Heart right ventricle (tissue), 16 donors: Measurements from ENCODE around the gene DISC1. TPM values are rescaled to one million over a fixed set of nuclear protein-coding genes. Genes with fewer than 3 reads are reported as not detected.

Source experiments
- ATAC-seq, 8 donors: fragments of 200-7000 bp; cut with Tn5 transposase; one replicate each; pipeline ENCODE4 v1.9.1; 2020; ENCODE audit warnings: mild to moderate bottlenecking in 8 of 8, moderate library complexity in 8 of 8, moderate number of reproducible peaks in 1 of 8
- DNase-seq, 2 donors: peaks; one replicate each; pipeline ENCODE4 v3.0.0-alpha.2; 2020
- H3K27ac ChIP-seq, 10 donors: fragments of 200-600 bp; sonication (generic) in 2 of 10; one replicate each; pipeline versions ENCODE4 v1.5.0 to v1.8.0; 2020 to 2022; ENCODE audit warnings: mild to moderate bottlenecking in 3 of 10
- H3K27me3 ChIP-seq, 7 donors: fragments of 200-600 bp; one replicate each; pipeline ENCODE4 v1.8.0; 2021 to 2022; ENCODE audit warnings: mild to moderate bottlenecking in 2 of 7
- H3K36me3 ChIP-seq, 9 donors: fragments of 200-600 bp; sonication (generic) in 1 of 9; one replicate each; pipeline versions ENCODE4 v1.5.0 to v1.8.0; 2020 to 2022; ENCODE audit warnings: mild to moderate bottlenecking in 2 of 9
- H3K4me1 ChIP-seq, 9 donors: fragments of 200-600 bp; sonication (generic) in 1 of 9; one replicate each; pipeline versions ENCODE4 v1.5.0 to v1.8.0; 2020 to 2022; ENCODE audit warnings: mild to moderate bottlenecking in 4 of 9
- H3K4me3 ChIP-seq, 10 donors: fragments of 200-600 bp; sonication (generic) in 2 of 10; one replicate each; pipeline versions ENCODE4 v1.5.0 to v1.8.0; 2020 to 2022; ENCODE audit warnings: mild to moderate bottlenecking in 7 of 10, moderate library complexity in 2 of 10
- H3K9me3 ChIP-seq, 11 donors: fragments of 200-600 bp in 10 of 11; sonication (generic) in 2 of 11; one replicate each; pipeline versions ENCODE4 v1.5.0 to v1.8.0; 2013 to 2022; ENCODE audit warnings: mild to moderate bottlenecking in 2 of 11, control low read depth in 1 of 11, moderate library complexity in 1 of 11
- WGBS, 2 donors: extraction: QIAGEN DNeasy Blood & Tissue Kit; methylation state at CpG; one replicate each; pipeline ENCODE4 v1.1.7; 2013; ENCODE audit warnings: inconsistent platforms in 1 of 2; 5-methylcytosine and 5-hydroxymethylcytosine counted together
- intact Hi-C, 10 donors: fragments of 100-400 bp; cut with DNase I; formaldehyde crosslinking; loops; one replicate each; pipeline versions ENCODE4 v1.11.1 to v1.14.2; 2022
- polyA plus RNA-seq, 2 donors: library from polyadenylated mRNA; stranded (reverse); fragments of 200-250 nt; gene quantifications; one replicate each; pipeline ENCODE4 v1.2.3, GENCODE V29; 2013
- total RNA-seq, 10 donors: library from RNA; stranded (reverse); fragmentation: NEBNext Ultra II Directional in 3 of 10; extraction: Animal tissue kit (Norgen Biotek cat#: 25700) in 3 of 10; gene quantifications; one replicate each; pipeline versions ENCODE4 v1.2.1 to v1.2.4, GENCODE V29; 2021 to 2023
- TF ChIP-seq, protein P1 (sequence below), 9 donors: fragments of 200-600 bp; sonication (generic) in 2 of 9; IDR thresholded peaks; one replicate each; pipeline versions ENCODE4 v1.5.0 to v1.8.0; 2021 to 2022; ENCODE audit warnings: antibody characterized with exemption in 9 of 9, mild to moderate bottlenecking in 5 of 9, moderate library complexity in 1 of 9
- donor health status: Arrhythmogenic right ventricular cardiomyopathy.
- donor health status: ischemic (EF 13 %, LVEDD 7.1; RV severe dilation, severe dysfunction).
- donor health status: healthy with polysubstance abuse.
- donor health status: DM: no; HTN: yes; CAD: no.
- donor health status: DM: no; HTN: no; CAD: no.
- donor health status: ischemic (EF 25% LVEDD 6.9; RV normal size, moderate dysfunction).
- donor health status: ischemic (EF 25% LVEDD 5.7; RV mildly dilated, moderate dysfunction).
- donor health status: healthy.
- donor health status: DM: yes; HTN: yes; CAD: no.
- donor health status: Ischemic cardiomyopathy.
- donor health status: ischemic (EF 35%, LVEDD 5.7; RV mildly dilated, moderate dysfunction).
- donor health status: nonischemic (EF 11% LVEDD 7.7; RV severe dilation, severe dysfunction).
- donor health status: DM: yes; HTN: yes; CAD: no.
- donor health status: PGD.
- donor health status: ischemic (EF 29% LVEDD 5.4; RV normal size, mild dysfunction).
- donor health status: nonischemic (EF 23%, LVEDD 6.1; RV moderate dilation, normal function).

The DISC1 gene
- total and polyA plus RNA-seq, 12 donors, result 1.4 to 6.4 (median 4.0) TPM

DNA sequence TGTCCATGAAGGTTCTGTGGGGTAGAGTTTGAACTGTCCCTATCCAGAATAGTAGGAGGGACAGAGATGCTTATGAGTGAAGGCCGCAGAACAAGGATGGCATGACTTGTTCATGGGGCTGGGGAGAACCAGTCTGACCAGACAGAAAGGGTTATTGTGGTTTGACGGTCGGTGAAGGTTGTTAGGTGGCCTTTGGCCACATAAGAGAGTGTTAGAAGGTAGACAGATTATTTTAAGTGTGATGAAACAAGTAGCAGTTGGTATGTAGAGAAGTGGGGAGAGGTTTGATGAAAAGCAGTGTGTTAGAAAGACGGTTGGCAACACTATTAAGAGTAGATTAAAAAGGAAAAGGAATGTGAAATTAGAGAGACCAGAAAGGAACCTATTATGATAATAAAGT is 355.1 kb downstream of the DISC1 start:
- TF ChIP-seq, protein P1, sequence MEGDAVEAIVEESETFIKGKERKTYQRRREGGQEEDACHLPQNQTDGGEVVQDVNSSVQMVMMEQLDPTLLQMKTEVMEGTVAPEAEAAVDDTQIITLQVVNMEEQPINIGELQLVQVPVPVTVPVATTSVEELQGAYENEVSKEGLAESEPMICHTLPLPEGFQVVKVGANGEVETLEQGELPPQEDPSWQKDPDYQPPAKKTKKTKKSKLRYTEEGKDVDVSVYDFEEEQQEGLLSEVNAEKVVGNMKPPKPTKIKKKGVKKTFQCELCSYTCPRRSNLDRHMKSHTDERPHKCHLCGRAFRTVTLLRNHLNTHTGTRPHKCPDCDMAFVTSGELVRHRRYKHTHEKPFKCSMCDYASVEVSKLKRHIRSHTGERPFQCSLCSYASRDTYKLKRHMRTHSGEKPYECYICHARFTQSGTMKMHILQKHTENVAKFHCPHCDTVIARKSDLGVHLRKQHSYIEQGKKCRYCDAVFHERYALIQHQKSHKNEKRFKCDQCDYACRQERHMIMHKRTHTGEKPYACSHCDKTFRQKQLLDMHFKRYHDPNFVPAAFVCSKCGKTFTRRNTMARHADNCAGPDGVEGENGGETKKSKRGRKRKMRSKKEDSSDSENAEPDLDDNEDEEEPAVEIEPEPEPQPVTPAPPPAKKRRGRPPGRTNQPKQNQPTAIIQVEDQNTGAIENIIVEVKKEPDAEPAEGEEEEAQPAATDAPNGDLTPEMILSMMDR (IDR thresholded peaks at IDR 0.05), result no peak
- Histone ChIP-seq H3K4me1 (peaks cover 0 to 5% (median 0%) of the 10 kb centered on the region in 9 donors), H3K4me3 (no peak overlapping the region), H3K36me3 (no peaks in the 10 kb centered on the region), H3K27me3 (no peaks in the 10 kb centered on the region), H3K27ac (no peak overlapping the region), H3K9me3 (peaks cover 0 to 11% (median 0%) of the 10 kb centered on the region in 11 donors)
- intact Hi-C loops, result loop anchor here in 1 of 10 donors (10.0 kb wide), 1 partner anchor 47 kb away; no protein-coding TSS in a partner anchor
- 57 to 67% methylated on average over 4 of the region's 4 CpGs for WGBS, 2 donors
- ATAC-seq, result no peak
- DNase-seq, result no peak

DNA sequence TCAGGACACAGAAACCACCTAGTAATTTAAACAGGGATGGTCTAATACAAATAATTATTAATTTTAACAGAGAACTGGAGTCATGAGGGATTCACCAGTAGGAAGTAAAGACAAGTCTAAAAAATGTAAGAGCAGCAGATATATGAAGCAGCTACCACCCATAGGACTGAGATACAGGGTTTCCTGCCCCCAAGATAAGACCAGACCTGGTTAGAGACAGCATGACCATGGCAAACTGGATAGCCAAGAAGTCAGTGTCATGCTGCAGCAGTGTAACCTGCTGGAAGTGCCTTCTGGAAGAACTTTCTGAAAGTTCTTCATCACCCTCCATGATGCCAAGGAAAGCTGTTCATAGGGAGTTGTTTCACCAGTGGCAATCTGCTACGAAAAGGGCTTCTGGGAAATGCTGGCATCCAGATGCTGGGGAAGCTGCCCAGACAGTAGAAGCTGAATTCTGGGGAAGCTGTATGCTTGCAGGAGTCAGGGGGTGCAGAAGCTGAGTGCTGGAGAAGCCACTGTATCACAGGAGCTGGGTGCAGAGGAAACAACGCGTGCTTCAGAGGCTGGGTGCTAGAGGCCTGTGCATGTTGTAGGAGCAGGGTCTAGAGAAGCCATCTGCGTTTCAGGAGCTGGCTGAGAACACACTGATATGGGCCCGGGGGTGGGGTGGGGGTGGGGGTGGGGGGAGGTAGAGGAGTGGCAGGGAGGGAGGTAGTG is 356.4 kb downstream of the DISC1 start:
- Histone ChIP-seq H3K4me1 (peaks cover 0 to 6% (median 0%) of the 10 kb centered on the region in 9 donors), H3K9me3 (no peaks in the 10 kb centered on the region), H3K4me3 (no peak overlapping the region), H3K27me3 (no peaks in the 10 kb centered on the region), H3K36me3 (no peaks in the 10 kb centered on the region), H3K27ac (no peak overlapping the region)
- TF ChIP-seq, protein P1 (IDR thresholded peaks at IDR 0.05), result no peak
- intact Hi-C loops, result loop anchor here in 1 of 10 donors (10.0 kb wide), 1 partner anchor 48 kb away; no protein-coding TSS in a partner anchor
- no peak for DNase-seq
- 80 to 81% methylated on average over 5 of the region's 5 CpGs for WGBS, 2 donors
- ATAC-seq, result no peak

DNA sequence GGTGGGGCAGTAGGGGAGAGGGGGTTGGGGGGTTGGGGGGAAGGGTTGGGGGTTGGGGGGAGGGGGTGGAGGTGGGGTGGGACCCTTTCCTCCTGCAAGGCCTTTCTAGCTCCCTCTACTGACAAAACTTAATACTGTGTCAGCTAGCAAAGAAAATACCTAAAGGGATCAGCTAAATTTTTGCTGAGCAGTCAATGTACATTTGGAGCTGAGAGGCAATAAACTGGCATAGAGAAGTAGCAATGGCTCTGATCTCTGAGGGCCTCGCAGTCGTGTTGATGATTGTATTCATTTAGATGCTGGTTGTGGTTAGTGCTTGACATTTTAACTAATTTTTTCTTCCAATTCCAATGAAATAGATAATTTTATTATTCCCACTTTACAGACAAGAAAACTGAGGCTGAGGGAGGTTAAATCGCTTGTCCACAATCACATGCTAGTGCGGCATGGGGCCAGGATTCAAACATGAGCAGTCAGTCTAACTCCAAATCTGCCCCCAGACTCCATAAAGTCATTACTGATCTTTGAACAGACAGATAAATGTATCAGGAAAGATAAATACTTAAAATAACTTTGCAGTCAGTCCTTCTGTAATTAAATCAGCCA is 357.1 kb downstream of the DISC1 start:
- Histone ChIP-seq H3K27ac (no peak overlapping the region), H3K36me3 (no peaks in the 10 kb centered on the region), H3K4me1 (peaks cover 0 to 6% (median 0%) of the 10 kb centered on the region in 9 donors), H3K4me3 (no peak overlapping the region), H3K27me3 (no peaks in the 10 kb centered on the region), H3K9me3 (no peaks in the 10 kb centered on the region)
- intact Hi-C loops, result loop anchor here in 1 of 10 donors (10.0 kb wide), 1 partner anchor 49 kb away; no protein-coding TSS in a partner anchor
- TF ChIP-seq, protein P1 (IDR thresholded peaks at IDR 0.05), result no peak
- no peak for ATAC-seq
- DNase-seq, result no peak
- 94 to 98% methylated on average over 4 of the region's 4 CpGs for WGBS, 2 donors

DNA sequence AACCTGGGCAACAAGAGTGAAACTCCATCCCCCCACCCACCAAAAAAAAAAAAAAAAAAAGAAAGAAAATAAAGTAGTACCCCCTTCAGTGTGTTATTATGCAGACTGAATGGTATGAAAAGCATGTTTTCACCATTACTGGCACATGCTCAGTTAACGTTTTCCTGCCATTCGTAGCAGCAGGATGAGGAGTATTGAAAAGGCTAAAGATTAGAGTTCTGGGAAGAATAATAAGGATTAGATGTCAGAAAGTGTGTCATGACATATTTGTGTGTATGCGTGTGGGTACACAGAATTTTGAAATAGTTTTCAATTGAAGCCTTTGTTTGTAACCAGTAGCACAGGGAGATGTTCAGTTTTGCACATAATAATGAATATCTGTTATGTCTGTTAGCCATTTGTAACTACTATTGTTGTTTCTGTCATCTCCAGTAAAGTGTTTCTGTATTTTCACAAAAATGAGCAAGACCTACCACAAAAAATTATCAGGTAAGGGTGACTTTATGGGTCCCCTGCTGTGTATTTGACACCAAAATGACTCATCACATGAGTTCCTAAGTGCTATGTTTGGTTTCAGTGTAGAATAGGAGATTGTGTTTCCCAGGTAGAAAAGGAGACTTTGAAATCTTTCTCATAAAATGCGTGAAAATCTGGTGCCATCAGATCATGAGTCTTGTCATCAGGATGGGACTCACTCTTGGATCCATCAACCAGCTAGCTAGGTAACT is 358.9 kb downstream of the DISC1 start:
- TF ChIP-seq, protein P1 (IDR thresholded peaks at IDR 0.05), result no peak
- no peaks in the 10 kb centered on the region for H3K27me3 ChIP-seq
- H3K4me1 ChIP-seq, result peaks cover 0 to 14% (median 7%) of the 10 kb centered on the region in 9 donors
- DNase-seq (no peak), ATAC-seq (no peak)
- 80% methylated on average over 4 of the region's 4 CpGs for WGBS, 2 donors
- intact Hi-C loops, result loop anchor here in 1 of 10 donors (10.0 kb wide), 1 partner anchor 51 kb away; no protein-coding TSS in a partner anchor
- H3K36me3 ChIP-seq, result no peaks in the 10 kb centered on the region
- H3K9me3 ChIP-seq, result no peaks in the 10 kb centered on the region
- H3K27ac ChIP-seq, result peak overlapping the region in 1 of 10 donors; percentile 0
- H3K4me3 ChIP-seq, result no peak overlapping the region
